H9 (cell line): ENCODE data around the gene KIAA0513. TPM values are rescaled to one million over a fixed set of nuclear protein-coding genes. Genes with fewer than 3 reads are reported as not detected.

ENCODE experiments used
- DNase-seq: peaks from one replicate; pipeline ENCODE4 v3.0.0-alpha.2; 2017
- H2AFZ ChIP-seq: one replicate; pipeline ENCODE4 v1.6.1; 2013; ENCODE audit warnings: mild to moderate bottlenecking, low read length, control low read depth, moderate library complexity
- H2AK5ac ChIP-seq: 2 replicates; pipeline ENCODE4 v1.6.1; 2013; ENCODE audit warnings: low read length, control low read depth, mixed read lengths; ENCODE audit not compliant: insufficient read length
- H2BK120ac ChIP-seq: one replicate; pipeline ENCODE4 v1.6.1; 2013; ENCODE audit warnings: low read depth, mild to moderate bottlenecking, low read length, control low read depth, inconsistent platforms; ENCODE audit not compliant: poor library complexity, severe bottlenecking
- H2BK12ac ChIP-seq: 2 replicates; pipeline ENCODE4 v1.6.1; 2013; ENCODE audit warnings: low read length, control low read depth, mixed read lengths, low read depth; ENCODE audit not compliant: insufficient read length
- H2BK15ac ChIP-seq: 2 replicates; pipeline ENCODE4 v1.6.1; 2013; ENCODE audit warnings: low read depth, low read length, control low read depth
- H2BK20ac ChIP-seq: one replicate; pipeline ENCODE4 v1.6.1; 2013; ENCODE audit warnings: low read depth, mild to moderate bottlenecking, low read length, control low read depth, inconsistent platforms; ENCODE audit not compliant: poor library complexity, severe bottlenecking
- H2BK5ac ChIP-seq: 2 replicates; pipeline ENCODE4 v1.6.1; 2013; ENCODE audit warnings: low read length, control low read depth, mixed read lengths; ENCODE audit not compliant: insufficient read length
- H3K14ac ChIP-seq: 2 replicates; pipeline ENCODE4 v1.6.1; 2013; ENCODE audit warnings: low read length, control low read depth; ENCODE audit not compliant: insufficient read depth
- H3K18ac ChIP-seq: 2 replicates; pipeline ENCODE4 v1.6.1; 2013; ENCODE audit warnings: low read depth, mild to moderate bottlenecking, mixed read lengths, low read length, control low read depth; ENCODE audit not compliant: insufficient read length
- H3K23ac ChIP-seq: 2 replicates; pipeline ENCODE4 v1.6.1; 2013; ENCODE audit warnings: low read length, control low read depth, mixed read lengths, low read depth; ENCODE audit not compliant: insufficient read length
- H3K23me2 ChIP-seq: 2 replicates; pipeline ENCODE4 v1.6.1; 2013; ENCODE audit warnings: low read depth, mild to moderate bottlenecking, mixed read lengths, low read length, control low read depth; ENCODE audit not compliant: insufficient read length, poor library complexity, severe bottlenecking
- H3K27ac ChIP-seq: 2 replicates; pipeline ENCODE4 v1.5.1; 2013; ENCODE audit warnings: low read length, control low read depth, mixed read lengths, low read depth; ENCODE audit not compliant: insufficient read length
- H3K27me3 ChIP-seq: 2 replicates; pipeline ENCODE4 v1.6.1; 2013; ENCODE audit warnings: low read length, control low read depth, inconsistent platforms; ENCODE audit not compliant: insufficient read depth
- H3K4ac ChIP-seq: 2 replicates; pipeline ENCODE4 v1.6.1; 2013; ENCODE audit warnings: low read depth, mild to moderate bottlenecking, control low read depth, inconsistent platforms, low read length, moderate library complexity
- H3K4me1 ChIP-seq: 2 replicates; pipeline ENCODE4 v1.6.1; 2013; ENCODE audit warnings: low read length, control low read depth, inconsistent platforms; ENCODE audit not compliant: insufficient read depth
- H3K4me2 ChIP-seq: 2 replicates; pipeline ENCODE4 v1.6.1; 2013; ENCODE audit warnings: low read length, control low read depth, mixed read lengths; ENCODE audit not compliant: insufficient read length, insufficient read depth
- H3K56ac ChIP-seq: 2 replicates; pipeline ENCODE4 v1.6.1; 2013; ENCODE audit warnings: low read depth, mild to moderate bottlenecking, mixed read lengths, low read length, control low read depth; ENCODE audit not compliant: insufficient read length
- H3K79me1 ChIP-seq: 2 replicates; pipeline ENCODE4 v1.6.1; 2013; ENCODE audit warnings: low read depth, mild to moderate bottlenecking, moderate library complexity, low read length, control low read depth, inconsistent platforms; ENCODE audit not compliant: insufficient read depth, poor library complexity, severe bottlenecking
- H3K79me2 ChIP-seq: 2 replicates; pipeline ENCODE4 v1.6.1; 2013; ENCODE audit warnings: low read length, control low read depth, inconsistent platforms; ENCODE audit not compliant: insufficient read depth
- H3K9ac ChIP-seq: 2 replicates; pipeline ENCODE4 v1.6.1; 2013; ENCODE audit warnings: low read length, control low read depth, mixed read lengths; ENCODE audit not compliant: insufficient read length; ENCODE audit errors: extremely low read depth
- H3K9me3 ChIP-seq: one replicate; pipeline ENCODE4 v1.6.1; 2013; ENCODE audit warnings: low read depth, low read length, inconsistent platforms; ENCODE audit not compliant: control insufficient read depth
- H3T11ph ChIP-seq: one replicate; pipeline ENCODE4 v1.6.1; 2013; ENCODE audit warnings: mild to moderate bottlenecking, low read length, control low read depth, inconsistent platforms
- H4K20me1 ChIP-seq: one replicate; pipeline ENCODE4 v1.6.1; 2013; ENCODE audit not compliant: control insufficient read depth, insufficient read length, insufficient read depth
- H4K5ac ChIP-seq: 2 replicates; pipeline ENCODE4 v1.6.1; 2013; ENCODE audit warnings: low read depth, mild to moderate bottlenecking, mixed read lengths, low read length, control low read depth; ENCODE audit not compliant: insufficient read length
- H4K8ac ChIP-seq: replicated peaks from 2 replicates; pipeline ENCODE4 v1.6.1; 2013; ENCODE audit warnings: low read length, control low read depth, mixed read lengths, low read depth; ENCODE audit not compliant: insufficient read length
- H4K91ac ChIP-seq: 2 replicates; pipeline ENCODE4 v1.6.1; 2013; ENCODE audit warnings: low read depth, mild to moderate bottlenecking, moderate library complexity, mixed read lengths, low read length, control low read depth; ENCODE audit not compliant: insufficient read length
- H3K27ac Mint-ChIP-seq, 3 experiments: 2 replicates in 2 of 3; 3 replicates in 1 of 3; pipeline ENCODE4 v1.8.0; 2020 to 2021; ENCODE audit warnings: mixed read lengths in 3 of 3, mild to moderate bottlenecking in 1 of 3, moderate library complexity in 1 of 3
- H3K27me3 Mint-ChIP-seq: 2 replicates; pipeline ENCODE4 v1.8.0; 2021; ENCODE audit warnings: low read depth, mild to moderate bottlenecking, moderate library complexity, mixed read lengths
- H3K36me3 Mint-ChIP-seq, 3 experiments: 2 replicates in 2 of 3; 3 replicates in 1 of 3; pipeline ENCODE4 v1.8.0; 2020 to 2021; ENCODE audit warnings: low read depth in 3 of 3, mixed read lengths in 3 of 3; ENCODE audit not compliant: insufficient read depth in 1 of 3
- H3K4me1 Mint-ChIP-seq, 2 experiments: 2 replicates each; pipeline ENCODE4 v1.8.0; 2020; ENCODE audit warnings: mixed read lengths in 2 of 2
- H3K4me3 Mint-ChIP-seq, 2 experiments: 2 replicates in 1 of 2; 3 replicates in 1 of 2; pipeline ENCODE4 v1.8.0; 2020 to 2021; ENCODE audit warnings: mild to moderate bottlenecking in 2 of 2, mixed read lengths in 2 of 2, moderate library complexity in 1 of 2
- H3K9me3 Mint-ChIP-seq, 2 experiments: 2 replicates in 1 of 2; 3 replicates in 1 of 2; pipeline ENCODE4 v1.8.0; 2020; ENCODE audit warnings: mild to moderate bottlenecking in 2 of 2, mixed read lengths in 2 of 2, moderate library complexity in 1 of 2
- CTCF ChIP-seq: fragments of 200-600 bp; sonication (generic); conservative IDR thresholded peaks from 3 replicates; pipeline ENCODE4 v1.8.0; 2021; ENCODE audit warnings: antibody characterized with exemption, mild to moderate bottlenecking
- WGBS: extraction: QIAGEN DNeasy Blood & Tissue Kit; methylation state at CpG from one replicate; pipeline ENCODE4 v1.1.7; 2013; ENCODE audit warnings: missing lambda C conversion rate, low lambda C conversion rate, mixed read lengths; ENCODE audit not compliant: insufficient read length; ENCODE audit errors: extremely low coverage; 5-methylcytosine and 5-hydroxymethylcytosine counted together
- total RNA-seq: library from RNA; stranded (reverse); gene quantifications from 2 replicates; pipeline ENCODE4 v1.2.1, GENCODE V29; 2021

KIAA0513 gene
- total RNA-seq, 1 experiment from 2014 or later = 4.7 TPM

GRCh38 chr16:85138825-85139627 lies 111.4 kb downstream of the KIAA0513 start:
- Mint-ChIP-seq H3K36me3 (no peaks in the 10 kb centered on the region), H3K27ac (no peak overlapping the region), H3K9me3 (peaks cover 0 to 3% of the 10 kb centered on the region in 2 experiments; a peak in 2 of 5 replicates), H3K4me1 (peaks cover 8 to 21% of the 10 kb centered on the region in 2 experiments), H3K4me3 (no peak overlapping the region; a peak in 1 of 5 replicates), H3K27me3 (peaks cover 23% of the 10 kb centered on the region)
- no peak overlapping the region for H3K4me2 ChIP-seq
- no peak overlapping the region for H2BK5ac ChIP-seq
- H2BK20ac ChIP-seq = no peak overlapping the region
- TF ChIP-seq CTCF = no peak
- no peak overlapping the region for H2AK5ac ChIP-seq
- H3K18ac ChIP-seq = no peak overlapping the region
- H3K79me1 ChIP-seq = no peaks in the 10 kb centered on the region
- no CpG with 5 or more reads among the region's 16 CpGs for WGBS
- no peak overlapping the region for H3K14ac ChIP-seq
- H3K9me3 ChIP-seq = no peaks in the 10 kb centered on the region
- H3K56ac ChIP-seq = no peak overlapping the region
- H4K20me1 ChIP-seq = no peaks in the 10 kb centered on the region
- no peak overlapping the region for H3K23ac ChIP-seq
- H2BK15ac ChIP-seq = no peak overlapping the region
- H3K27ac ChIP-seq = no peak overlapping the region
- no peak overlapping the region for H4K5ac ChIP-seq
- no peak overlapping the region for H2BK120ac ChIP-seq
- no peak overlapping the region for H3K9ac ChIP-seq
- no peak overlapping the region for H2BK12ac ChIP-seq
- no peak overlapping the region for H3K4ac ChIP-seq
- no peaks in the 10 kb centered on the region for H3K23me2 ChIP-seq
- no peak for DNase-seq
- no peak overlapping the region for H4K8ac ChIP-seq
- no peak overlapping the region for H4K91ac ChIP-seq
- H3K4me1 ChIP-seq = no peaks in the 10 kb centered on the region
- H3T11ph ChIP-seq = no peak overlapping the region
- H3K79me2 ChIP-seq = no peaks in the 10 kb centered on the region
- no peaks in the 10 kb centered on the region for H3K27me3 ChIP-seq
- H2AFZ ChIP-seq = no peak overlapping the region
